Muscle layer of duodenum (tissue), 2 donors: ENCODE results near the gene MRTFB.
"Not testable (repeated sequence)": the region's sequence is repeated elsewhere in the genome, so short reads cannot be mapped to it uniquely, and the experiment has no call there.

ENCODE experiments used
- H3K27ac ChIP-seq: one replicate; pipeline ENCODE4 v1.7.0; 2013; ENCODE audit warnings: mild to moderate bottlenecking, low read length
- H3K27me3 ChIP-seq: one replicate; pipeline ENCODE4 v1.7.0; 2013; ENCODE audit warnings: low read depth, mild to moderate bottlenecking, control low read depth, low read length
- H3K36me3 ChIP-seq, 2 donors: one replicate each; pipeline ENCODE4 v1.7.0; 2013; ENCODE audit warnings: low read length in 2 of 2, control low read depth in 1 of 2, mild to moderate bottlenecking in 1 of 2; ENCODE audit not compliant: insufficient read depth in 2 of 2, control insufficient read depth in 1 of 2
- H3K4me1 ChIP-seq, 2 donors: one replicate each; pipeline ENCODE4 v1.7.0; 2013; ENCODE audit warnings: low read length in 2 of 2, mild to moderate bottlenecking in 2 of 2, control low read depth in 1 of 2, moderate library complexity in 1 of 2; ENCODE audit not compliant: insufficient read depth in 2 of 2, control insufficient read depth in 1 of 2
- H3K4me3 ChIP-seq, 2 donors: one replicate each; pipeline ENCODE4 v1.7.0; 2013; ENCODE audit warnings: low read length in 2 of 2, low read depth in 1 of 2, mild to moderate bottlenecking in 1 of 2
- H3K9me3 ChIP-seq, 2 donors: one replicate each; pipeline ENCODE4 v1.7.0; 2013; ENCODE audit warnings: low read length in 2 of 2, control low read depth in 1 of 2, mild to moderate bottlenecking in 1 of 2; ENCODE audit not compliant: control insufficient read depth in 1 of 2
- donor health status: healthy.

MRTFB gene

GRCh38 chr16:14043278-14043677 is 27.8 kb upstream of the MRTFB start:
- H3K4me1 ChIP-seq = no peaks in the 10 kb centered on the region
- H3K27ac ChIP-seq = peak overlapping the region; percentile 19

GRCh38 chr16:14043793-14044192 is 27.3 kb upstream of the MRTFB start:
- H3K4me1 ChIP-seq = no peaks in the 10 kb centered on the region
- no peaks in the 10 kb centered on the region for H3K36me3 ChIP-seq
- no peaks in the 10 kb centered on the region for H3K27me3 ChIP-seq
- H3K9me3 ChIP-seq = no peaks in the 10 kb centered on the region
- no peak overlapping the region for H3K4me3 ChIP-seq
- H3K27ac ChIP-seq = peak overlapping the region; percentile 19

More at GRCh38 chr16:14043278-14043677, 27.8 kb upstream of the MRTFB start:
- Histone ChIP-seq H3K36me3 (no peaks in the 10 kb centered on the region), H3K27me3 (no peaks in the 10 kb centered on the region), H3K4me3 (no peak overlapping the region), H3K9me3 (no peaks in the 10 kb centered on the region)

GRCh38 chr16:14047121-14047859 is 23.8 kb upstream of the MRTFB start:
- not testable (repeated sequence) for H3K27ac ChIP-seq, H3K4me3 ChIP-seq, H3K9me3 ChIP-seq, H3K36me3 ChIP-seq, H3K4me1 ChIP-seq, H3K27me3 ChIP-seq

GRCh38 chr16:14050291-14051027 is 20.7 kb upstream of the MRTFB start:
- H3K4me3 ChIP-seq = no peak overlapping the region

GRCh38 chr16:14051103-14051729 is 19.9 kb upstream of the MRTFB start:
- no peaks in the 10 kb centered on the region for H3K9me3 ChIP-seq
- H3K36me3 ChIP-seq = no peaks in the 10 kb centered on the region
- no peak overlapping the region for H3K4me3 ChIP-seq
- no peak overlapping the region for H3K27ac ChIP-seq
- no peaks in the 10 kb centered on the region for H3K27me3 ChIP-seq
- no peaks in the 10 kb centered on the region for H3K4me1 ChIP-seq

More at GRCh38 chr16:14050291-14051027, 20.7 kb upstream of the MRTFB start:
- Histone ChIP-seq H3K9me3 (no peaks in the 10 kb centered on the region), H3K27me3 (no peaks in the 10 kb centered on the region), H3K4me1 (no peaks in the 10 kb centered on the region), H3K36me3 (no peaks in the 10 kb centered on the region), H3K27ac (no peak overlapping the region)

- Histone ChIP-seq H3K4me1 (no peaks in the 10 kb centered on the region), H3K4me3 (no peak overlapping the region), H3K36me3 (no peaks in the 10 kb centered on the region), H3K27ac (no peak overlapping the region), H3K27me3 (no peaks in the 10 kb centered on the region), H3K9me3 (peaks cover 0 to 3% of the 10 kb centered on the region in 2 donors)
These were observed 14.1 kb upstream of the MRTFB start for GRCh38 chr16:14056970-14057369.

- H3K27ac ChIP-seq = peak overlapping the region; percentile 24
- H3K4me3 ChIP-seq = no peak overlapping the region
- no peaks in the 10 kb centered on the region for H3K4me1 ChIP-seq
- peaks cover 0 to 3% of the 10 kb centered on the region in 2 donors for H3K9me3 ChIP-seq
- no peaks in the 10 kb centered on the region for H3K27me3 ChIP-seq
- H3K36me3 ChIP-seq = no peaks in the 10 kb centered on the region
These were observed 13.2 kb upstream of the MRTFB start for GRCh38 chr16:14057878-14058382.

GRCh38 chr16:14061732-14062259 is 9.3 kb upstream of the MRTFB start:
- Histone ChIP-seq H3K27me3 (no peaks in the 10 kb centered on the region), H3K27ac (no peak overlapping the region), H3K9me3 (peaks cover 0 to 4% of the 10 kb centered on the region in 2 donors), H3K36me3 (no peaks in the 10 kb centered on the region), H3K4me1 (no peaks in the 10 kb centered on the region), H3K4me3 (no peak overlapping the region)

GRCh38 chr16:14062261-14062660 is 8.9 kb upstream of the MRTFB start:
- H3K9me3 ChIP-seq = peaks cover 0 to 4% of the 10 kb centered on the region in 2 donors
- H3K4me3 ChIP-seq = no peak overlapping the region
- H3K4me1 ChIP-seq = no peaks in the 10 kb centered on the region
- no peaks in the 10 kb centered on the region for H3K27me3 ChIP-seq
- H3K27ac ChIP-seq = no peak overlapping the region
- no peaks in the 10 kb centered on the region for H3K36me3 ChIP-seq

- Histone ChIP-seq H3K4me3 (no peak overlapping the region), H3K36me3 (no peaks in the 10 kb centered on the region), H3K9me3 (peaks cover 0 to 4% of the 10 kb centered on the region in 2 donors), H3K27ac (no peak overlapping the region), H3K4me1 (no peaks in the 10 kb centered on the region), H3K27me3 (no peaks in the 10 kb centered on the region)
These were observed 7.2 kb upstream of the MRTFB start for GRCh38 chr16:14063618-14064581.
